Trophoblast cell (in vitro differentiated cells and primary cell): ENCODE data around the gene TRABD2B.

Experiments
- DNase-seq, 2 donors: peaks; one replicate each; pipeline ENCODE4 v3.0.0-alpha.2; 2016
- H2AFZ ChIP-seq: 2 replicates; pipeline ENCODE4 v1.6.1; 2013; ENCODE audit warnings: low read length, moderate library complexity, mild to moderate bottlenecking; ENCODE audit not compliant: insufficient read depth, poor library complexity
- H2AK5ac ChIP-seq: 2 replicates; pipeline ENCODE4 v1.6.1; 2013; ENCODE audit warnings: mild to moderate bottlenecking, low read length
- H2BK120ac ChIP-seq: 2 replicates; pipeline ENCODE4 v1.6.1; 2013; ENCODE audit warnings: low read length, mild to moderate bottlenecking, moderate library complexity; ENCODE audit not compliant: insufficient read depth, poor library complexity
- H2BK12ac ChIP-seq: 2 replicates; pipeline ENCODE4 v1.6.1; 2013; ENCODE audit warnings: mild to moderate bottlenecking, low read length, moderate library complexity
- H2BK5ac ChIP-seq: 2 replicates; pipeline ENCODE4 v1.6.1; 2013; ENCODE audit warnings: low read length, low read depth, moderate library complexity, mild to moderate bottlenecking; ENCODE audit not compliant: poor library complexity
- H3K14ac ChIP-seq: 2 replicates; pipeline ENCODE4 v1.6.1; 2013; ENCODE audit warnings: mild to moderate bottlenecking, low read length
- H3K18ac ChIP-seq: 2 replicates; pipeline ENCODE4 v1.6.1; 2013; ENCODE audit warnings: mild to moderate bottlenecking, low read length
- H3K23ac ChIP-seq: 2 replicates; pipeline ENCODE4 v1.6.1; 2013; ENCODE audit warnings: low read length
- H3K27ac ChIP-seq: 2 replicates; pipeline ENCODE4 v1.5.1; 2013; ENCODE audit warnings: low read depth, mild to moderate bottlenecking, inconsistent platforms, low read length, moderate library complexity
- H3K27me3 ChIP-seq: 2 replicates; pipeline ENCODE4 v1.6.1; 2013; ENCODE audit warnings: inconsistent platforms, mild to moderate bottlenecking, low read length, moderate library complexity; ENCODE audit not compliant: insufficient read depth
- H3K36me3 ChIP-seq, 2 experiments: 1 replicate in 1 of 2; 2 replicates in 1 of 2; pipeline ENCODE4 v1.6.1; 2013; ENCODE audit warnings: low read length in 2 of 2, mild to moderate bottlenecking in 2 of 2, moderate library complexity in 1 of 2; ENCODE audit not compliant: insufficient read depth in 2 of 2, control insufficient read depth in 1 of 2
- H3K4ac ChIP-seq: 2 replicates; pipeline ENCODE4 v1.6.1; 2013; ENCODE audit warnings: low read depth, mild to moderate bottlenecking, low read length, moderate library complexity
- H3K4me1 ChIP-seq, 2 experiments: 1 replicate in 1 of 2; 2 replicates in 1 of 2; pipeline ENCODE4 v1.6.1; 2013; ENCODE audit warnings: low read length in 2 of 2, mild to moderate bottlenecking in 2 of 2, moderate library complexity in 1 of 2; ENCODE audit not compliant: insufficient read depth in 2 of 2, control insufficient read depth in 1 of 2
- H3K4me2 ChIP-seq: 2 replicates; pipeline ENCODE4 v1.6.1; 2013; ENCODE audit warnings: inconsistent platforms, mild to moderate bottlenecking, low read length, moderate library complexity
- H3K4me3 ChIP-seq: 2 replicates; pipeline ENCODE4 v1.5.1; 2013; ENCODE audit warnings: mild to moderate bottlenecking, low read depth, low read length, inconsistent platforms
- H3K79me1 ChIP-seq: one replicate; pipeline ENCODE4 v1.6.1; 2013; ENCODE audit warnings: low read length
- H3K79me2 ChIP-seq: 2 replicates; pipeline ENCODE4 v1.6.1; 2013; ENCODE audit warnings: low read length, mild to moderate bottlenecking; ENCODE audit not compliant: control insufficient read depth, insufficient read depth, poor library complexity
- H3K9ac ChIP-seq: 2 replicates; pipeline ENCODE4 v1.6.1; 2013; ENCODE audit warnings: mild to moderate bottlenecking, low read length
- H3K9me3 ChIP-seq: 2 replicates; pipeline ENCODE4 v1.6.1; 2013; ENCODE audit warnings: low read depth, mild to moderate bottlenecking, control low read depth, inconsistent platforms, low read length; ENCODE audit not compliant: insufficient read depth
- H4K12ac ChIP-seq: 2 replicates; pipeline ENCODE4 v1.6.1; 2013; ENCODE audit warnings: low read depth, mild to moderate bottlenecking, low read length, moderate library complexity
- H4K8ac ChIP-seq: 2 replicates; pipeline ENCODE4 v1.6.1; 2013; ENCODE audit warnings: low read depth, mild to moderate bottlenecking, low read length, moderate library complexity
- H4K91ac ChIP-seq: one replicate; pipeline ENCODE4 v1.6.1; 2013; ENCODE audit warnings: low read depth, mild to moderate bottlenecking, low read length, moderate library complexity
- WGBS: extraction: QIAGEN DNeasy Blood & Tissue Kit; methylation state at CpG from one replicate; pipeline ENCODE4 v1.1.7; 2013; ENCODE audit warnings: missing lambda C conversion rate; ENCODE audit not compliant: insufficient read length, insufficient coverage; ENCODE audit errors: extremely low coverage; 5-methylcytosine and 5-hydroxymethylcytosine counted together

Gene TRABD2B

GRCh38 chr1:48003741-48004531 lies 6.8 kb upstream of the TRABD2B start:
- no peak overlapping the region for H4K91ac ChIP-seq
- no peak overlapping the region for H2BK12ac ChIP-seq
- H3K36me3 ChIP-seq = no peaks in the 10 kb centered on the region
- no CpG with 5 or more reads among the region's 6 CpGs for WGBS
- H3K79me1 ChIP-seq = no peaks in the 10 kb centered on the region
- no peak overlapping the region for H3K9ac ChIP-seq
- no peak overlapping the region for H3K4ac ChIP-seq
- peaks cover 3% of the 10 kb centered on the region for H3K27me3 ChIP-seq
- H3K9me3 ChIP-seq = no peaks in the 10 kb centered on the region
- H3K4me1 ChIP-seq = no peaks in the 10 kb centered on the region
- H2BK5ac ChIP-seq = no peak overlapping the region
- H3K27ac ChIP-seq = no peak overlapping the region
- no peak overlapping the region for H2AFZ ChIP-seq
- no peak overlapping the region for H3K14ac ChIP-seq
- no peak overlapping the region for H2AK5ac ChIP-seq
- no peak overlapping the region for H3K4me3 ChIP-seq
- no peak overlapping the region for H3K4me2 ChIP-seq
- H4K8ac ChIP-seq = no peak overlapping the region
- H4K12ac ChIP-seq = no peak overlapping the region
- no peak for DNase-seq
- no peak overlapping the region for H3K18ac ChIP-seq
- no peaks in the 10 kb centered on the region for H3K79me2 ChIP-seq
- H2BK120ac ChIP-seq = no peak overlapping the region
- H3K23ac ChIP-seq = no peak overlapping the region

- Histone ChIP-seq H3K27ac (no peak overlapping the region), H3K36me3 (no peaks in the 10 kb centered on the region), H3K9me3 (no peaks in the 10 kb centered on the region), H3K4me2 (no peak overlapping the region), H4K91ac (no peak overlapping the region), H2BK5ac (no peak overlapping the region), H3K18ac (no peak overlapping the region), H3K4ac (no peak overlapping the region), H3K79me1 (no peaks in the 10 kb centered on the region), H4K8ac (no peak overlapping the region), H2AFZ (no peak overlapping the region), H2BK12ac (no peak overlapping the region), H2AK5ac (no peak overlapping the region), H3K23ac (no peak overlapping the region), H3K4me1 (no peaks in the 10 kb centered on the region), H2BK120ac (no peak overlapping the region), H3K79me2 (no peaks in the 10 kb centered on the region), H4K12ac (no peak overlapping the region), H3K14ac (no peak overlapping the region), H3K27me3 (peaks cover 3% of the 10 kb centered on the region), H3K4me3 (no peak overlapping the region), H3K9ac (no peak overlapping the region)
- DNase-seq = no peak
- no CpG with 5 or more reads among the region's 2 CpGs for WGBS
Measured at GRCh38 chr1:48002142-48002541, 5.0 kb upstream of the TRABD2B start.

GRCh38 chr1:48001696-48002095 lies 4.5 kb upstream of the TRABD2B start:
- no peaks in the 10 kb centered on the region for H3K79me2 ChIP-seq
- H3K14ac ChIP-seq = no peak overlapping the region
- H3K27ac ChIP-seq = no peak overlapping the region
- H2BK12ac ChIP-seq = no peak overlapping the region
- H3K4me2 ChIP-seq = no peak overlapping the region
- H2BK5ac ChIP-seq = no peak overlapping the region
- H3K9ac ChIP-seq = no peak overlapping the region
- no peak overlapping the region for H2AK5ac ChIP-seq
- WGBS = no CpG with 5 or more reads among the region's 2 CpGs
- H3K4me3 ChIP-seq = no peak overlapping the region
- no peak overlapping the region for H3K18ac ChIP-seq
- H3K79me1 ChIP-seq = no peaks in the 10 kb centered on the region
- H4K8ac ChIP-seq = no peak overlapping the region
- no peak overlapping the region for H3K4ac ChIP-seq
- no peak overlapping the region for H4K91ac ChIP-seq
- peaks cover 0 to 4% of the 10 kb centered on the region in 2 experiments for H3K4me1 ChIP-seq
- DNase-seq = no peak
- H3K23ac ChIP-seq = no peak overlapping the region
- no peak overlapping the region for H2BK120ac ChIP-seq
- H2AFZ ChIP-seq = no peak overlapping the region
- H3K36me3 ChIP-seq = no peaks in the 10 kb centered on the region
- no peaks in the 10 kb centered on the region for H3K9me3 ChIP-seq
- no peak overlapping the region for H4K12ac ChIP-seq
- peaks cover 7% of the 10 kb centered on the region for H3K27me3 ChIP-seq

- no peak overlapping the region for H3K27ac ChIP-seq
- no peak overlapping the region for H4K8ac ChIP-seq
- H3K79me2 ChIP-seq = no peaks in the 10 kb centered on the region
- no peak overlapping the region for H2AK5ac ChIP-seq
- no peak overlapping the region for H3K14ac ChIP-seq
- no peak overlapping the region for H4K91ac ChIP-seq
- peaks cover 15% of the 10 kb centered on the region for H3K27me3 ChIP-seq
- no peak overlapping the region for H3K23ac ChIP-seq
- no peak overlapping the region for H2BK12ac ChIP-seq
- no peak overlapping the region for H2BK5ac ChIP-seq
- no peak overlapping the region for H2BK120ac ChIP-seq
- DNase-seq = no peak
- H3K18ac ChIP-seq = no peak overlapping the region
- H4K12ac ChIP-seq = no peak overlapping the region
- no peak overlapping the region for H2AFZ ChIP-seq
- H3K4me2 ChIP-seq = no peak overlapping the region
- no peak overlapping the region for H3K4me3 ChIP-seq
- H3K36me3 ChIP-seq = no peaks in the 10 kb centered on the region
- H3K4me1 ChIP-seq = peaks cover 0 to 6% of the 10 kb centered on the region in 2 experiments
- no peaks in the 10 kb centered on the region for H3K79me1 ChIP-seq
- no peak overlapping the region for H3K9ac ChIP-seq
- H3K4ac ChIP-seq = no peak overlapping the region
- no peaks in the 10 kb centered on the region for H3K9me3 ChIP-seq
- no CpG with 5 or more reads among the region's 1 CpG for WGBS
Measured at GRCh38 chr1:48000883-48001282, 3.7 kb upstream of the TRABD2B start.
